Endothelial cell of umbilical vein (primary cell): Measurements from ENCODE around the gene NEAT1. TPM values are rescaled to one million over a fixed set of nuclear protein-coding genes. Genes with fewer than 3 reads are reported as not detected.

Experiments
- BruUV-seq: library from RNA; stranded (reverse); fragments of 400-500 nt; replicated peaks from 2 replicates; lab custom pipeline; 2021; lab: Mats Ljungman, UMichigan
- CTCF ChIA-PET: fragments of 300-600, 350-600 bp; sonication (Branson Sonifier 250); formaldehyde crosslinking; loops from one replicate; lab custom pipeline; 2021; ENCODE audit warnings: antibody characterized with exemption, inconsistent platforms; lab: Charles Lee
- POLR2A ChIA-PET: fragments of 300-600, 350-600 bp; sonication (Branson Sonifier 250); formaldehyde crosslinking; loops from one replicate; lab custom pipeline; 2021; ENCODE audit warnings: antibody characterized with exemption, inconsistent platforms; lab: Charles Lee
- DNase-seq: peaks from one replicate; pipeline ENCODE4 v3.0.0-alpha.2; 2011; ENCODE audit warnings: low read depth, low spot score
- FAIRE-seq: peaks from 2 replicates; lab custom pipeline; 2011; peaks lifted over from hg19 to GRCh38; lab: Jason Lieb, UNC
- H2AFZ ChIP-seq: 2 replicates; pipeline ENCODE4 v1.6.0; 2012; ENCODE audit warnings: low read depth, low read length, control low read depth, inconsistent platforms
- H3K27ac ChIP-seq: 2 replicates; pipeline ENCODE4 v1.5.1; 2011; ENCODE audit warnings: low read depth, mild to moderate bottlenecking, control low read depth, low read length, moderate library complexity; ENCODE audit not compliant: insufficient read depth
- H3K27me3 ChIP-seq, 2 experiments: 2 replicates each; pipeline versions ENCODE4 v1.6.0 to v1.6.1; 2011; ENCODE audit warnings: low read length in 2 of 2, mixed read lengths in 1 of 2; ENCODE audit not compliant: control insufficient read depth in 2 of 2, insufficient read depth in 2 of 2
- H3K36me3 ChIP-seq, 2 experiments: 2 replicates in 1 of 2; 3 replicates in 1 of 2; pipeline ENCODE4 v1.5.1; 2011; ENCODE audit warnings: low read length in 2 of 2, mild to moderate bottlenecking in 1 of 2, moderate library complexity in 1 of 2; ENCODE audit not compliant: control insufficient read depth in 2 of 2, insufficient read depth in 2 of 2; ENCODE audit errors: extremely low read depth in 1 of 2
- H3K4me1 ChIP-seq: 3 replicates; pipeline ENCODE4 v1.5.1; 2011; ENCODE audit warnings: mild to moderate bottlenecking, low read length; ENCODE audit not compliant: control insufficient read depth, insufficient read depth; ENCODE audit errors: extremely low read depth
- H3K4me2 ChIP-seq: 2 replicates; pipeline ENCODE4 v1.6.1; 2011; ENCODE audit warnings: low read length, control low read depth, mixed read lengths; ENCODE audit not compliant: insufficient read depth
- H3K4me3 ChIP-seq, 3 experiments: fragments of 200-600 bp in 1 of 3; sonication (generic), shearing (Covaris generic) in 1 of 3; replicated peaks in 1 of 3; 2 replicates each; pipeline ENCODE4 v1.5.1; 2011 to 2016; ENCODE audit warnings: control low read depth in 3 of 3, low read length in 3 of 3, mild to moderate bottlenecking in 2 of 3, inconsistent platforms in 1 of 3, low read depth in 1 of 3, moderate library complexity in 1 of 3; ENCODE audit not compliant: insufficient read depth in 1 of 3
- H3K79me2 ChIP-seq: 2 replicates; pipeline ENCODE4 v1.6.0; 2012; ENCODE audit warnings: low read length, inconsistent platforms; ENCODE audit not compliant: control insufficient read depth, insufficient read depth
- H3K9ac ChIP-seq: replicated peaks from 2 replicates; pipeline ENCODE3; 2011; ENCODE audit warnings: low read length, control low read depth; ENCODE audit not compliant: insufficient read depth; ENCODE audit errors: extremely low read depth
- H3K9me1 ChIP-seq: replicated peaks from 3 replicates; pipeline ENCODE4 v1.6.0; 2011; ENCODE audit warnings: mild to moderate bottlenecking, low read length; ENCODE audit not compliant: control insufficient read depth, insufficient read depth; ENCODE audit errors: extremely low read depth
- H3K9me3 ChIP-seq: replicated peaks from 2 replicates; pipeline ENCODE4 v1.5.1; 2012; ENCODE audit warnings: low read length, inconsistent platforms; ENCODE audit not compliant: control insufficient read depth, insufficient read depth
- H4K20me1 ChIP-seq: replicated peaks from 2 replicates; pipeline ENCODE3; 2011; ENCODE audit warnings: mild to moderate bottlenecking, low read length; ENCODE audit not compliant: control insufficient read depth, insufficient read depth; ENCODE audit errors: extremely low read depth
- EZH2 ChIP-seq: IDR thresholded peaks from 2 replicates; pipeline ENCODE4 v1.6.1; 2012; ENCODE audit warnings: borderline replicate concordance, low read depth, mild to moderate bottlenecking, moderate library complexity, low read length, inconsistent platforms; ENCODE audit not compliant: severe bottlenecking
- FOS ChIP-seq: IDR thresholded peaks from 2 replicates; pipeline ENCODE4 v1.6.1; 2011; ENCODE audit warnings: mild to moderate bottlenecking, low read length, moderate library complexity, borderline replicate concordance; ENCODE audit not compliant: insufficient read depth
- GATA2 ChIP-seq: IDR thresholded peaks from 2 replicates; pipeline ENCODE4 v1.7.0; 2011; ENCODE audit warnings: low read depth, mild to moderate bottlenecking, moderate library complexity, mixed read lengths, low read length; ENCODE audit not compliant: insufficient read length, insufficient read depth
- MYC ChIP-seq: IDR thresholded peaks from one replicate; pipeline ENCODE4 v1.6.1; 2011; ENCODE audit warnings: mild to moderate bottlenecking, low read depth, low read length
- POLR2A ChIP-seq: IDR thresholded peaks from 2 replicates; pipeline ENCODE4 v1.6.1; 2012; ENCODE audit warnings: low read depth, mild to moderate bottlenecking, control low read depth, low read length
- POLR2AphosphoS5 ChIP-seq: IDR thresholded peaks from 2 replicates; pipeline ENCODE4 v1.6.1; 2012; ENCODE audit warnings: low read depth, mild to moderate bottlenecking, control low read depth, low read length, moderate library complexity; ENCODE audit not compliant: insufficient read depth
- dilution Hi-C: fragments of 300-500 bp; cut with MboI; formaldehyde crosslinking; loops from one replicate; pipeline ENCODE4 v1.15.0; 2019; ENCODE audit warnings: low sequenced_read_pairs; ENCODE audit not compliant: extremely low pct_ligation_motif_present
- intact Hi-C: fragments of 100-400 bp; cut with micrococcal nuclease; formaldehyde crosslinking; loops from one replicate; pipeline ENCODE4 v1.10.0; 2022
- polyA plus RNA-seq, 4 experiments: library from polyadenylated mRNA; depleted of rRNA in 3 of 4; stranded (reverse) in 3 of 4; unstranded in 1 of 4; fragments of >200 nt; gene quantifications; 2 replicates each; pipeline versions ENCODE4 v1.2.1 to v1.2.3, GENCODE V29; 2011 to 2012; ENCODE audit warnings: missing spikeins in 1 of 4
- total RNA-seq: library from RNA; stranded (reverse); gene quantifications from 2 replicates; pipeline ENCODE4 v1.2.3, GENCODE V29; 2021
- TF ChIP-seq, protein P1 (sequence below), 2 donors: IDR thresholded peaks; 1 replicate in 1 of 2; 2 replicates in 1 of 2; pipeline ENCODE4 v1.5.1; 2011; ENCODE audit warnings: low read length in 2 of 2, mild to moderate bottlenecking in 2 of 2, moderate library complexity in 2 of 2, control low read depth in 1 of 2, inconsistent platforms in 1 of 2, low read depth in 1 of 2; ENCODE audit not compliant: insufficient read depth in 1 of 2; ENCODE audit errors: extremely low read depth in 1 of 2

NEAT1 gene
- total and polyA plus RNA-seq, 2 donors (not counting 3 experiments of a cell fraction or from before 2014, with no cell fraction given) = 34.4 to 957 TPM

DNA sequence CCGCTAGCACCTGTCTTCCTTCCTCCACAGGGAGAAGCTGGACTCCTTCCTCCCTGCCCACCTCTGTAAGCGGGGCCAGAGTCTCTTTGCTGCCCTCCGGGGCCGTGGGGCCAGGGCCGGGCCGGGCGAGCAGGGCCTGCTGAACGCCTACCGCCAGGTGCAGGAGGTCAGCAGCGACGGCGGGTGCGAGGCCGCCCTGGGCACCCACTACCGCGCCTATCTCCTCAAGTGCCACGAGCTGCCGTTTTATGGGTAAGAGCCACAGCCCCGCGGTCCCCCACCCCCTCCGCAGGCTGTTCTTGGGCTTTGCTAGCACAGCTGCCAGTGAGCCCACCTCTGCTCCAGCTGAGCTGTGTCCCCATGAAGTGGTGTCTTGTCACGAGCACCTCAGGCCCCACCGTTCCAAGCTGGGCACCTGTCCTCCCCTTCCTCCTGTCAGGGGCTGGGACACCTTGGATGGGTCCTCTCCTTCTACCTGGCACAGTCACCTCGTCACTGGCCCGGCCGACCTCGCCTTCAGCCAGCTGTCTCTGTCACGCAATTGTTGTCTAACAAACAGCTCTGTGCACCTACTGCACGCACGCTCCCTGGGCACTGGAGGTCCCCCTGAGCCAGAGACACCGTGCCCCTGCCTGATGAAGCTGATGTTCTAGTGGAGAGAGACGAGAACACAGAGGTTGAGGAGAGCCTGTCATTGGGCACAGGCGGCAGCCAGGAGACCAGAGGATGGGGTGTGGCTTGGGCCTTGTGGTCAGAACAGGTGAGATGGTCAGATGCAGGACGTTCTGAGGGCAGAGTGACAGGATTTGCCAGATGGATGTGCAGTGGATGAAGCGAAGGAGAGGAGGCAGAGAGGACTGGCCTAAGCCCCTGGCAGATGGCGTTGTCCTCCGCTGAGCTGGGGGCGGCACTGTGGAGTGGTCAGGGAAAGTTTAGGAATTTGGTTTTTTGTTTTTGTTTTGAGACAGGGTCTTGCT, 25.5 kb upstream of the NEAT1 start:
- dilution Hi-C loops = no loop called here
- no peaks in the 10 kb centered on the region for H3K4me1 ChIP-seq
- H3K27me3 ChIP-seq = no peaks in the 10 kb centered on the region
- FAIRE-seq = no peak
- no peaks in the 10 kb centered on the region for H3K9me3 ChIP-seq
- no peak overlapping the region for H3K27ac ChIP-seq
- DNase-seq = no peak
- POLR2A ChIA-PET = interaction anchor here (0.6 kb wide), 1 partner anchor 12 kb away, joined by 3 read pairs; no protein-coding TSS in a partner anchor
- CTCF ChIA-PET = no interaction called here
- no peak overlapping the region for H3K4me2 ChIP-seq
- TF ChIP-seq POLR2A (no peak), MYC (no peak), FOS (no peak), EZH2 (no peak), GATA2 (no peak), POLR2AphosphoS5 (no peak)
- TF ChIP-seq, protein P1, sequence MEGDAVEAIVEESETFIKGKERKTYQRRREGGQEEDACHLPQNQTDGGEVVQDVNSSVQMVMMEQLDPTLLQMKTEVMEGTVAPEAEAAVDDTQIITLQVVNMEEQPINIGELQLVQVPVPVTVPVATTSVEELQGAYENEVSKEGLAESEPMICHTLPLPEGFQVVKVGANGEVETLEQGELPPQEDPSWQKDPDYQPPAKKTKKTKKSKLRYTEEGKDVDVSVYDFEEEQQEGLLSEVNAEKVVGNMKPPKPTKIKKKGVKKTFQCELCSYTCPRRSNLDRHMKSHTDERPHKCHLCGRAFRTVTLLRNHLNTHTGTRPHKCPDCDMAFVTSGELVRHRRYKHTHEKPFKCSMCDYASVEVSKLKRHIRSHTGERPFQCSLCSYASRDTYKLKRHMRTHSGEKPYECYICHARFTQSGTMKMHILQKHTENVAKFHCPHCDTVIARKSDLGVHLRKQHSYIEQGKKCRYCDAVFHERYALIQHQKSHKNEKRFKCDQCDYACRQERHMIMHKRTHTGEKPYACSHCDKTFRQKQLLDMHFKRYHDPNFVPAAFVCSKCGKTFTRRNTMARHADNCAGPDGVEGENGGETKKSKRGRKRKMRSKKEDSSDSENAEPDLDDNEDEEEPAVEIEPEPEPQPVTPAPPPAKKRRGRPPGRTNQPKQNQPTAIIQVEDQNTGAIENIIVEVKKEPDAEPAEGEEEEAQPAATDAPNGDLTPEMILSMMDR (IDR thresholded peaks at IDR 0.05; ENCODE audit: extremely low read depth in 1 of 2, insufficient read depth in 1 of 2, low read depth in 1 of 2, low read length in 2 of 2) = no peak
- intact Hi-C loops = no loop called here
- H4K20me1 ChIP-seq = no peaks in the 10 kb centered on the region
- no TSS peak for BruUV-seq
- H3K9ac ChIP-seq = no peak overlapping the region
- H3K9me1 ChIP-seq = no peaks in the 10 kb centered on the region
- no peak overlapping the region for H2AFZ ChIP-seq
- peaks cover 15 to 61% of the 10 kb centered on the region in 2 experiments for H3K36me3 ChIP-seq
- peaks cover 18% of the 10 kb centered on the region for H3K79me2 ChIP-seq
- no peak overlapping the region for H3K4me3 ChIP-seq
